ENCODE data around the gene CRYGN. TPM values are rescaled to one million over a fixed set of nuclear protein-coding genes. Genes with fewer than 3 reads are reported as not detected.

Gene CRYGN
- polyA plus RNA-seq, 1 donor = 0.36 TPM

DNA sequence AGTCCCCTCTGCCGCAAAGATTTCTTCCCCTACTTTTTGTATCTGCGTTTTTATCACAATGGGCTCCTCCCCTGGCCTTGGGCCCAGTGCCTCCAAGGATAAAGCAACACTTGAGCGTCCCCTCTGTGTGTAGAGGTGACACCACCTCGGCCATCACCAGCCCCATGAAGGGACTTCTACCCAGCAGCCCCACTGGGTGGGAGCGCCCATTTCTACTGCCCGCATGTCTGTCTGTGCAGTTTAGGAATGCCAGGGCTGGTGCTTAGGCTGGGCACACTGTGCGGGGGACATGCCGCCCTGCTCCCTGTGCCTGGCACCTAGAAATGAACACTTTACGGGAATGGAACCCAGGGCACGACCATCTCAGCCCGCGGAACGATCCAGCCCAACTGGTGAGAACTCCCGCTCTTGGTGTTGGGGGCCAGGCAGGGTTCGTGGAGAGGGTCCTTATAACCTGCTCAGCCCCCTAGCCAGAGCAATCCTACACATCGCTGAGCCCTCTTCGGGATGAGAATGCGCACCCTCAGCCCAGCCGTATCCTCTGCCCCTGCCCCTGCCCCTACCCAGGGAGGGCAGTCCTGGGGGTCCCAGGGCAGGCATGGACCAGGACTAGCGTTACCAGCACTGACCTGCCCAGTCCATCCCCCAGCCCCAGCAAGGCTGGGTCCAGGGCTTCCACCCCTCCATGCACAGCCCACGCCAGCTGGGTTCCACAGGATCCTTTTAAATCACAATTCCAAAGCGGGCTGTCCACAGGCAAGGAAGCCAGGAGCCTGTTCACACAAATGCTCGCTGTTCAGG, 12.8 kb downstream of the CRYGN start:
- Histone ChIP-seq H3K4me3 (ENCODE audit: low read length) (no peak overlapping the region), H3K36me3 (ENCODE audit: control insufficient read depth, insufficient read depth, low read length) (no peaks in the 10 kb centered on the region), H3K27ac (ENCODE audit: low read length) (no peak overlapping the region), H3K9me3 (ENCODE audit: control insufficient read depth, low read depth, low read length) (no peaks in the 10 kb centered on the region), H3K4me1 (ENCODE audit: control insufficient read depth, insufficient read depth, low read length) (no peaks in the 10 kb centered on the region), H3K27me3 (ENCODE audit: control insufficient read depth, insufficient read depth, low read length) (peaks cover 7% of the 10 kb centered on the region)
- no peak for DNase-seq
- no CpG with 5 or more reads among the region's 23 CpGs for WGBS (ENCODE audit: insufficient coverage, low lambda C conversion rate)

DNA sequence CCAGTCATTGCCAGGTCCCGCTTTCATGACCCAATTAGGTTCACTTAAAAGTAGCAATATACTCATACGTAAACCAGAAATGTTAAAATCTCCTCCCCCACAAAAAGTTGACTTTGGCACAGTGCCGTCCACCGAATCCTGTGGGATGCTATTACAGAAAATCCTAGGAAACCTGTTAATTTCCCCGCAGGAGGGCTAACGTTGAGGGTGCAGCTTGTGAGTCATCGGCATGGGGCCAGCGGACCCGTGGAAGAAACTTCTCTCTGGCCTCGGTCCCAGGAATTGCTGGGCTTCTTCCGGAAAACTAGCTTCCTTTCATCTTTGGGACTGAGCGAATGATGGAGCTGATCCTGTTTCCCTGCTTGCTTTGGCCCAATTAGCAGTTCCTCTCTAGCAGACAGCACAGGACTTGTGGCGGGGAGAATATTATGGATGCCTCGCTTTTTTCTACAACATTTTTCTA, 13.5 kb downstream of the CRYGN start:
- Histone ChIP-seq H3K9me3 (ENCODE audit: control insufficient read depth, low read depth, low read length) (no peaks in the 10 kb centered on the region), H3K4me1 (ENCODE audit: control insufficient read depth, insufficient read depth, low read length) (no peaks in the 10 kb centered on the region), H3K27me3 (ENCODE audit: control insufficient read depth, insufficient read depth, low read length) (peaks cover 7% of the 10 kb centered on the region), H3K27ac (ENCODE audit: low read length) (no peak overlapping the region), H3K4me3 (ENCODE audit: low read length) (no peak overlapping the region), H3K36me3 (ENCODE audit: control insufficient read depth, insufficient read depth, low read length) (no peaks in the 10 kb centered on the region)
- 60% methylated on average over 1 of the region's 14 CpGs for WGBS (ENCODE audit: insufficient coverage, low lambda C conversion rate)
- DNase-seq = no peak

DNA sequence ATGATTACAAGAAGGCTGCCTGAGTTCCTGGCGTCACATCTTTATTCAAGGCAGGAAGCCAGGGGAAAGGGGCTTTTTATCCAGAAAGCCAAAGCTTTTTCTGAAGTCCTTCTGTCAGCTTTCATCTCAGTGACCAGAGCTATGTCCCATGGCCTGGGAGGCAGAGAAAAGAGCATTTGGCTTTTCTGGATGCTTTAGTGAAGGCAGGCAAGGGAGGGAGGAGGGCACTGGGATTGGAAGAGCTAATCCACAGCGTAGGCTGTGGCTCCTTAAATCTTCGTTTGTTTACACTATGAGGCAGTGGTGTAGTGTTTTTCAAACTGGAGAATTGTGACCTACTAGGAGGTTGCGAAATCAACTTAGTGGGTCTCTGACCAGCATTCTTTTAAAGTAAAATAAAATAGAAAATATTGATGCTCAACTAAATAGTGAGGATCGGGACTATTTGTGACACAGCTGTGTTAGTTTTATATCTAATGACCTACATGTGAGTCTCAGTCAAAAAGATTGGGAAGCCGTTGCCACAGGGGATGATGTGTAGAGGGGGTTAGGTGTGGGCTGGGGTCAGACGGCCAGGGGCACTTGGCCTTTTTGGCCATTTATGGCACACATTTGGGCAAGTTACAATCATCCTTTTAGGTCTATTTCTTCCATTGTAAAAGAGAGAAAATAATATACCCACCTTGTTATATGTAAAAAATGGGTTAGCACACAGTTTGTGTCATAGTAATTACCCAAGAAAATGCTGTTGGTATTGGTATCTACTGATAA, 14.1 kb downstream of the CRYGN start:
- 86% methylated on average over 2 of the region's 7 CpGs for WGBS (ENCODE audit: insufficient coverage, low lambda C conversion rate)
- no peaks in the 10 kb centered on the region for H3K4me1 ChIP-seq (ENCODE audit: control insufficient read depth, insufficient read depth, low read length)
- DNase-seq = no peak

DNA sequence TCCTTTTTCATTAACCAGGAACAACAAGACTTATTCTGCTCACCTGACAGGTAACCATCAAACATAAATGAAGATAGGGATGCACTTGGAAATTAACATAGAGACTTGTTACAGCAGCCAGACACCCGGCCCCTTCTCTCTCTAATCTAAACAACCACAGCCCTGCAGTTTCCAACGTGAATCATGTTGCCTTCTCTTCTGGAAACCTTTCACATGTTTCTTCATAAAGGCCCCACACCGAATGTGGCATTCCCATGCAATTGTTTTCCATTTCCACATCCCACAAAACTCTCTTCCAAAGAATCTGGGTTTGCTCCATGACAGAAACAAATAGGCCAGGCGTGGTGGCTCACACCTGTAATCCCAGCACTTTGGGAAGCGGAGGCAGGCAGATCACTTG, 15.1 kb downstream of the CRYGN start:
- Histone ChIP-seq H3K4me3 (ENCODE audit: low read length) (no peak overlapping the region), H3K9me3 (ENCODE audit: control insufficient read depth, low read depth, low read length) (no peaks in the 10 kb centered on the region), H3K27me3 (ENCODE audit: control insufficient read depth, insufficient read depth, low read length) (peaks cover 9% of the 10 kb centered on the region), H3K27ac (ENCODE audit: low read length) (no peak overlapping the region), H3K4me1 (ENCODE audit: control insufficient read depth, insufficient read depth, low read length) (no peaks in the 10 kb centered on the region), H3K36me3 (ENCODE audit: control insufficient read depth, insufficient read depth, low read length) (no peaks in the 10 kb centered on the region)
- DNase-seq = no peak
- no CpG with 5 or more reads among the region's 5 CpGs for WGBS (ENCODE audit: insufficient coverage, low lambda C conversion rate)

More for the DNA sequence above, 14.1 kb downstream of the CRYGN start:
- Histone ChIP-seq H3K9me3 (ENCODE audit: control insufficient read depth, low read depth, low read length) (no peaks in the 10 kb centered on the region), H3K27ac (ENCODE audit: low read length) (no peak overlapping the region), H3K36me3 (ENCODE audit: control insufficient read depth, insufficient read depth, low read length) (no peaks in the 10 kb centered on the region), H3K4me3 (ENCODE audit: low read length) (no peak overlapping the region), H3K27me3 (ENCODE audit: control insufficient read depth, insufficient read depth, low read length) (peaks cover 7% of the 10 kb centered on the region)

DNA sequence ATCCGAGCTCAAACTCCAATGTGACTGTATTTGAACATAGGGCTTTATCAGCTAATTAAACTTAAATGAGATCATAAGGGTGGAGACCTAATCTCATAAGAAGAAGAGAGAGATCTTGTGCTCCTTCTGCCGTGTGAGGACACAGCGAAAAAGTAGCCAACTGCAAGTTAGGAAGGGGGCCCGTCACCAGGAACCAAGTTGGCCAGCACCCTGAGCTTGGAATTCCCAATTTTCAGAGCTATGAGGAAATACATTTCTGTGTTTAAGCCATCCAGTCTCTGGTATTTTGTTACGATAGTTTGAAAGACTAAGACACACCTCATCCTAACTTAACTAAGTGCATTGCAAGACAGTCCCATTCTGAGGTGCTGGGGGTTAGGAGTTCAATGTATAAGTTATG, 16.0 kb downstream of the CRYGN start:
- no peak overlapping the region for H3K4me3 ChIP-seq (ENCODE audit: low read length)
- H3K36me3 ChIP-seq (ENCODE audit: control insufficient read depth, insufficient read depth, low read length) = no peaks in the 10 kb centered on the region
- H3K27me3 ChIP-seq (ENCODE audit: control insufficient read depth, insufficient read depth, low read length) = peaks cover 9% of the 10 kb centered on the region
- no peak for DNase-seq
- no peaks in the 10 kb centered on the region for H3K4me1 ChIP-seq (ENCODE audit: control insufficient read depth, insufficient read depth, low read length)
- no CpG with 5 or more reads among the region's 5 CpGs for WGBS (ENCODE audit: insufficient coverage, low lambda C conversion rate)
- no peak overlapping the region for H3K27ac ChIP-seq (ENCODE audit: low read length)
- H3K9me3 ChIP-seq (ENCODE audit: control insufficient read depth, low read depth, low read length) = no peaks in the 10 kb centered on the region

DNA sequence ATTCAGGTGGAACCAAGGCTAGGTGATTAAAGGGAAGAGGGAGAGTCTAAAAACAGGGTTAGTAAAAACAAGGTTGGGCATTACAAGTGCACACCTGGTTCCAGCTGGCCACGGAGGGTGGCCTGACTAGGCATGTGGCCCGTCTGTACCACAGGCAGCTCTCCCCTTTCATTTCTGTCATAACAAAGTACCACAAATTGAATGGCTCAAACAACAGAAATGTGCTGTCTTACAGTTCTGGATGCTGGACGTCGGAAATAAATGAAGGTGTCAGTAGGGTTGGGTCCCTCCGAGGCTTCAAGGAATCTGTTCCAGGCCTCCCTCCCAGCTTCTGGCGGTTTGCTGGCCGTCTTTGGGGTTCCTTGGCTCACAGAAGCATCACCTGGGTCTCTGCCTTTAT, 16.7 kb downstream of the CRYGN start:
- no peak for DNase-seq
- H3K9me3 ChIP-seq (ENCODE audit: control insufficient read depth, low read depth, low read length) = no peaks in the 10 kb centered on the region
- H3K36me3 ChIP-seq (ENCODE audit: control insufficient read depth, insufficient read depth, low read length) = no peaks in the 10 kb centered on the region
- no peak overlapping the region for H3K4me3 ChIP-seq (ENCODE audit: low read length)
- no CpG with 5 or more reads among the region's 7 CpGs for WGBS (ENCODE audit: insufficient coverage, low lambda C conversion rate)
- peaks cover 9% of the 10 kb centered on the region for H3K27me3 ChIP-seq (ENCODE audit: control insufficient read depth, insufficient read depth, low read length)
- H3K27ac ChIP-seq (ENCODE audit: low read length) = no peak overlapping the region
- no peaks in the 10 kb centered on the region for H3K4me1 ChIP-seq (ENCODE audit: control insufficient read depth, insufficient read depth, low read length)

DNA sequence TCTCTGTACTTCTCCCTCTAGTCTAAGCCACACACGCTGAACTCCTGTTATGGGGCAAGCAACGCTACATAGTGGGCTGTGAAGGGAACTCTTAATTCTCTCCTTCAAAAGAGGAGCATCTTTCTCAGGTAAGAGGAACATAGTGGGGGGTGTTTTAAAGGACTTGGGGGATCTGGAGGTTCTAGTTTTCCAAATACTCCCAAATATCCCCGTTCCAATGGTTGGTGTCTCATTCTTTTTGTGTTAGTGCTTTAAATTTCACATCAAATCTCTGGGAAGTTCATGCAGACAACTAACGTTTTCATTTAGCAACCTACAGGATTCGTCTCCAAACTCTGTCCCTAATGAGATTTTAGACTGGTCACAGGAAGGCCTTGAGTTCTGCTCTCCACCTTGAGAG, 17.7 kb downstream of the CRYGN start:
- no peak for DNase-seq
- no CpG with 5 or more reads among the region's 5 CpGs for WGBS (ENCODE audit: insufficient coverage, low lambda C conversion rate)

DNA sequence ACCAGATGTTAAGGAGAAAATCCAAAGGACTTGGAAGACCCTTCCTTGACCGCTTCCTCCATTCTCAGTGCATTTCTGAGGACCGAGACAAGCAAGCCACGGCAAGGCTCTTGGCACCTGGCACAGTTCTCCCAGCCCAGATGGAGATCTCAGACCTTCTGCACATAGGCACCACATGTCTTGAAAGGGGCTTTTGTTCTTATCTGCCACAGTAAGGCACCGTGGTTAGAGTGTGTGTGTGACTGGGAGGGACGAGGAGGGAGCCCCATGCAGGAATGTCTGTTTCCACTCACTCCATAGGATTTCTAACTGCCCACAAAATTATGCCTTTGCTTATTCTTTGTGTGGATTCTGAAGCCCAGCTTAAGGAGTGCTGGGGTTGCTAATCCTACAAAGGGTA, 19.8 kb downstream of the CRYGN start:
- Histone ChIP-seq H3K27me3 (ENCODE audit: control insufficient read depth, insufficient read depth, low read length) (peaks cover 12% of the 10 kb centered on the region), H3K4me3 (ENCODE audit: low read length) (no peak overlapping the region), H3K4me1 (ENCODE audit: control insufficient read depth, insufficient read depth, low read length) (no peaks in the 10 kb centered on the region), H3K27ac (ENCODE audit: low read length) (no peak overlapping the region), H3K9me3 (ENCODE audit: control insufficient read depth, low read depth, low read length) (no peaks in the 10 kb centered on the region), H3K36me3 (ENCODE audit: control insufficient read depth, insufficient read depth, low read length) (no peaks in the 10 kb centered on the region)
- no peak for DNase-seq
- no CpG with 5 or more reads among the region's 5 CpGs for WGBS (ENCODE audit: insufficient coverage, low lambda C conversion rate)

More for the DNA sequence above, 17.7 kb downstream of the CRYGN start:
- Histone ChIP-seq H3K4me1 (ENCODE audit: control insufficient read depth, insufficient read depth, low read length) (no peaks in the 10 kb centered on the region), H3K36me3 (ENCODE audit: control insufficient read depth, insufficient read depth, low read length) (no peaks in the 10 kb centered on the region), H3K27ac (ENCODE audit: low read length) (no peak overlapping the region), H3K27me3 (ENCODE audit: control insufficient read depth, insufficient read depth, low read length) (peaks cover 6% of the 10 kb centered on the region), H3K4me3 (ENCODE audit: low read length) (no peak overlapping the region), H3K9me3 (ENCODE audit: control insufficient read depth, low read depth, low read length) (no peaks in the 10 kb centered on the region)

DNA sequence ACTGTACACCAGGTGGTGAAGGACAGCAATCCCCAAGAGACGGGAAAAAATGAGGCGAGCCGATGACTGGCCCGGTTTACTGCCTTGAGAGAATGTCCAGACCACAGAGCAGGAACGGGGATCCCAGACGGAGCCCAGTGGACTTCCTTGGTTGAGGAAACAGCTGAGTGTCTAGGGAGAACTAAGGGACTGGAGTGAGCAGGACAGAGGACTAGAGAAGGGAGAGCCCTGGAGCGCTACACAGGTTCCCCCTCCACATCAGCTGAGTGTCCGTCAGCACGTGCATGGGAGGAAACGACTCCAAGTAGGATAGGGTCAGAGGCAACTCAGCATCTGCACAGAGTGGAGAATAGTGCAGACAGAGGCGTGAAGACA, 23.0 kb downstream of the CRYGN start:
- no peak overlapping the region for H3K27ac ChIP-seq (ENCODE audit: low read length)

DNA sequence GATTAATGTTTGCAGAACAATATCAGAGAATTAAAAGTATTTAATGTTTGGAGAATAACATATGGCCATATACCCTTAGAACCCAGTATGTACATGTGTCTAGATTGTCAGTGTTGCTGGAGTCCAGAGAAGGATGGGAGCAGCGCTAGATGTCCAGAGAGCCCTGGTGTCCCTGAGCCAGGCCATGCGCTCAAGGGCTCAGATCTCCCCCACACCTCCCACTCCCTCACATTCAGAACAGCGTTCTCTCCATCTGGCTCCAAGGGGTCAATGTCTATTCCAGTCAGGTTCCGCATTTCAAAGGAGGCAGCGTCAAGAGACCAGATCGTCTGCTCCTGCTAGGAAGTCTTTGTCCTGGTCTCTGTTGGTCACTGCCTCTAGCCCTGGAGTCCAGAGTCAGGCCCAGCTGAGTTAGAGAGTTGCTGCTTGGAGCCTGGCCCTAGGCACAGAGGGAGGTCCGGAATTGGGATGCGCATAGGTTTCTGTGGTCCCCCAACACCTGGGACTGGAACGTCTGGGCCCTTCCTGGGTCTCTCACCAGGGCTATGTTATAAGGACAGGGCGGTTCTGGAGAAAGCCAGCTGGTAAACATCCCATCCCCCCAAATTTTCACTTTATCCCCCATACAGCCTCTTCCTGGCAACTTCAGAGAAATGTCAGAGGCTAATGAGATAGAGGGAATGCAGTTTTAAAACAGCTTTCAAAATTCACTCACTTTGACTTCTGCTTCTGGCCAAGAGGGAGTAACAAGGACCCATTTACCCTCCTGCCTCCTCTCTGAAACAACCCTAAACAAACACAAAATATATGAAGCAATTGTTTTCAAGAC, 23.6 kb downstream of the CRYGN start:
- no CpG with 5 or more reads among the region's 10 CpGs for WGBS (ENCODE audit: insufficient coverage, low lambda C conversion rate)
- DNase-seq = no peak
- Histone ChIP-seq H3K4me3 (ENCODE audit: low read length) (no peak overlapping the region), H3K36me3 (ENCODE audit: control insufficient read depth, insufficient read depth, low read length) (no peaks in the 10 kb centered on the region), H3K27ac (ENCODE audit: low read length) (no peak overlapping the region), H3K4me1 (ENCODE audit: control insufficient read depth, insufficient read depth, low read length) (no peaks in the 10 kb centered on the region), H3K9me3 (ENCODE audit: control insufficient read depth, low read depth, low read length) (no peaks in the 10 kb centered on the region), H3K27me3 (ENCODE audit: control insufficient read depth, insufficient read depth, low read length) (peaks cover 34% of the 10 kb centered on the region)

More for the DNA sequence above, 23.0 kb downstream of the CRYGN start:
- peaks cover 28% of the 10 kb centered on the region for H3K27me3 ChIP-seq (ENCODE audit: control insufficient read depth, insufficient read depth, low read length)
- no peaks in the 10 kb centered on the region for H3K9me3 ChIP-seq (ENCODE audit: control insufficient read depth, low read depth, low read length)
- no peaks in the 10 kb centered on the region for H3K36me3 ChIP-seq (ENCODE audit: control insufficient read depth, insufficient read depth, low read length)
- no peaks in the 10 kb centered on the region for H3K4me1 ChIP-seq (ENCODE audit: control insufficient read depth, insufficient read depth, low read length)
- WGBS (ENCODE audit: insufficient coverage, low lambda C conversion rate) = 80% methylated on average over 1 of the region's 11 CpGs
- DNase-seq = no peak
- H3K4me3 ChIP-seq (ENCODE audit: low read length) = no peak overlapping the region
